Fibroblast of the conjunctiva (primary cell): ENCODE measurements around the gene CES3.

Experiments used
- DNase-seq: peaks from one replicate; pipeline ENCODE4 v3.0.0-alpha.2; 2010; ENCODE audit warnings: low read depth

Gene CES3, protein sequence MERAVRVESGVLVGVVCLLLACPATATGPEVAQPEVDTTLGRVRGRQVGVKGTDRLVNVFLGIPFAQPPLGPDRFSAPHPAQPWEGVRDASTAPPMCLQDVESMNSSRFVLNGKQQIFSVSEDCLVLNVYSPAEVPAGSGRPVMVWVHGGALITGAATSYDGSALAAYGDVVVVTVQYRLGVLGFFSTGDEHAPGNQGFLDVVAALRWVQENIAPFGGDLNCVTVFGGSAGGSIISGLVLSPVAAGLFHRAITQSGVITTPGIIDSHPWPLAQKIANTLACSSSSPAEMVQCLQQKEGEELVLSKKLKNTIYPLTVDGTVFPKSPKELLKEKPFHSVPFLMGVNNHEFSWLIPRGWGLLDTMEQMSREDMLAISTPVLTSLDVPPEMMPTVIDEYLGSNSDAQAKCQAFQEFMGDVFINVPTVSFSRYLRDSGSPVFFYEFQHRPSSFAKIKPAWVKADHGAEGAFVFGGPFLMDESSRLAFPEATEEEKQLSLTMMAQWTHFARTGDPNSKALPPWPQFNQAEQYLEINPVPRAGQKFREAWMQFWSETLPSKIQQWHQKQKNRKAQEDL

DNA sequence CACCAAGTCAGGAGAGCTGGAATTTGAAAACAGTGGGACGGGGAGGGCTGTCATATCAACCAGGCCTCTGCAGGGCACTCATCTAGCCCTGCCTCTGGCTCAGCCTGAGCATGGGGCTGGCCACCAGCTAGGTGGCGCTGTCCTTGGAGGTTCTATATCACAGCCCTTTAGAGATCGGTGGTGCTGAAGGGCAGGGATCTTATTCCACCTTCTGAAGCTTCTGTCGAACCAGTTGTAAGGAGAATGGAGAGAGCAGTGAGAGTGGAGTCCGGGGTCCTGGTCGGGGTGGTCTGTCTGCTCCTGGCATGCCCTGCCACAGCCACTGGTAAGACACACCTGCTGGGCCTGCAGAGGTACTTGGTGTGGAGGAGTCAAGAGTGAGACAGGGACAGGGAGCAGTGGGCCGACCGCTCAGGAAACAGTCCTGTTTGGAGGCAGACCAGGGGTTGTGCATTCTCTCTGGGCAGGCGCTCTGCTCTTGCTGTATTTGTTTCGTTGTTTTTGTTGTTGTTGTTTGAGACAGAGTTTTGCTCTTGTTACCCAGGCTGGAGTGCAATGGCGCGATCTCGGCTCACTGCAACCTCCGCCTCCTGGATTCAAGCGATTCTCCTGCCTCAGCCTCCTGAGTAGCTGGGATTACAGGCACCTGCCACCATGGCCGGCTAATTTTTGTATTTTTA, at the start of gene CES3:
Gene CES3 (plus strand): TSS at position 202 of the 680 bp plus-strand sequence. CDS start 42 bp downstream, at position 244.
- DNase-seq: peak; percentile 36

DNA sequence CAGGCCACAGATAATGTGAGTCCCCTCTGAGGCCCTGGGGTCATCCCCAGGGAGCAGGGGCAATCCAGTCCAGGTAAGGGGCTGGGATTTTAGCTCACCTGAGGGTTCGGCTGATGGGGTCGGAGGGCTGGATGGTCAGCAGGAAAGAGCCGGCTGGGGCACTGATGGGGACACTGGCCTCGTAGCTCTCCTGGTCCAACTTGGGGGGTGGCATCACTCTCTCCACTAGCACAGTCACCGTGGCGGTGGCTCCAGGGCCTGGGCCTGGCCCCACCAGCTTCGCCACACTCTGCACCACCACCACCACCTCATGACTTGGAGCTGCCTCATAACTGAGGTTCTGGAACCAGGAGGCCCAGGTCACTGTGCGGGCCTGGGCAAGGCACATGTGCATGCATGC, 49.3 kb upstream of the CES3 start:
- no peak for DNase-seq

DNA sequence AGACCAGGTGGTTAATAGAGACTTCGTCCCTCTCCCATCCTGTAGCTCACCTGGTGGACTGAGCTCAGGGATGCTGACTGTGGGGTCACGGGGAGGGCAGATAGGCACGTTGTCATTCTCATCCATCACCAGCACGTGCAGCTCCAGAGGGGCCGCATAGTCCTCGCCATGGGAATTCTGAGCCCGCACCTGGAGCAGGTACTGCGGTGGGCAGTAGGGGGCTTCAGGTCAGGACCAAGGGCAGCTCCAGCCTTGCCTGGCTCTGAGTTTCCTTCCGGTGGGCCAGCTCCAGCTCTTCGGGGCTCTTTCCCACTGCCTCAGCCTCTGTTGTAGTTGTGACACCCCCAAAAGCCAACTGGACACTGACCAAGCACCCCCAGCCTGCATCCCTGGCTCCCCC, 48.0 kb upstream of the CES3 start:
- no peak for DNase-seq

DNA sequence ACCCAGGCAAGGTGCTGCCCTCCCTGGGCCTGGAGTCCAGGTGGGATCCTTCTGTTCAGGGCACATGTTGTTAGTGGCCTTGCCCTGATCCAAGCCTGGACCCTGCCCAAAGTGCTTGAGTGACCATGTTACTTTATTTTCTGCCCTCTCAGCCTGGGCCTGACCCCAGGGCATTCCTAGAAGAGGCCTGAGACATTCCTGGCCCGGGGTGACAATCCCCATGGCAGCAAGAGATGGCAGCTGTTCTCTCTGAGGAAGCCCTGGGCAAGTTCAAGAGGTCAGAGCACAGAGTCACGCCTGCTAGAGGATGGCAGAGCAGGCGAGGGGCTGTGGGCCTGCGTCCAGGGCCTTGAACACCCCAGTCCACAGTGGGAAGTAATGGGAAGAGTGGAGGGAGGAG, 47.4 kb upstream of the CES3 start:
- DNase-seq: no peak

DNA sequence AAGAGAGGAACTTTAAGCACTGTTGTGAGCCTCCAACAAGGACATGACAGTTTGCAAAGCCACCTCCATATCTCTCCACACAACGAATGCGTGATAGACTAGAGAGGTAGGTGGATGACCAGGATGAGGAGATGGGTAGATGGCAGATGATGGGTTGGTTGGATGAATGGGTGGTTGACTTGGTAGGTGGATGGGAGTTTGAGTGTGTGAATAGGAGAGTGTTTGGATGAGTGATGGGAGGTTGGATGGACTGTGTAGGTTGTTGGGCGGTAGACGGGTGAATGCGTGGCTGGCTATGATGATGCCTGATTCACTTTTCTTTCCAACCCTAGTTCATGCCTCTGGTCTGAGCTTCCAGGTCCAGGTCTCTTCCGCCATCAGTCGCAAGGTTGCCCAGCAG, 46.5 kb upstream of the CES3 start:
- no peak for DNase-seq

DNA sequence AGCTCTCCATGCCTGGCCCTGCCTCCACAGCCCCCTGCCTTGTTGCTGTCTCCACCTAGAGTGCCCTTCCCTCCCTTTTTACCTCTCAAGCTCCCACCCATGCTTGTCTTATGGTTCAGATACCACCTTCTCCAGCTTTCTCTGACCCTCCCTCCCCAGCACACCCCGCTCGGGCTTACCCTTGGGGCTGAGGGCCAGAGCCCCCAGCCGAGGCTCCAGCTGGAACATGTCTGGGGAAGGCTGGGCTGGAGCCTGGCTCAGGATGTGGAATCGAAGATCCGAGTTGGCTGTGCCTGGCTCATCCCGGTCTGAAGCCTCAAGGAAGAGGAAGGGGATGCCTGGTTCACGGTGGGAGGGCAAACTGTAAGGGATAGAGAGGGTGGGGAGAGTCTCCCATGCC, 46.0 kb upstream of the CES3 start:
- no peak for DNase-seq

DNA sequence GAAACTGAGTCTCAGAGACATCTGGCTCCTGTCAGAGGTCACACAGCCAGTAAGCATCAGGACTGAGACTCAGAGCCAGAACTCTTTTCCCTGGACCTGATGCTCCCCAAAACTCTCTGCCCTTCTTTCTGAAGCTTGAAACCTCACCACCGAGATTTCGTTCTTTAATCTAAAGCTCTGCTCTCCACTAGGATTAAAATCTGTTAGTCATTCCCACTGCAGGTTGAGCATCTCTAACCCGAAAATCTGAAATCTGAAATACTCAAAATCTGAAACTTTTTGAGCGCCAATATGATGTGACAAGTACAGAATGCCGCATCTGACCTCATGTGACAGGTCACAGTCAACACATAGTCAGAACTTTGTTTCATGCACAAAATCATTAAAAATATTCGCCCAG, 44.5 kb upstream of the CES3 start:
- no peak for DNase-seq

DNA sequence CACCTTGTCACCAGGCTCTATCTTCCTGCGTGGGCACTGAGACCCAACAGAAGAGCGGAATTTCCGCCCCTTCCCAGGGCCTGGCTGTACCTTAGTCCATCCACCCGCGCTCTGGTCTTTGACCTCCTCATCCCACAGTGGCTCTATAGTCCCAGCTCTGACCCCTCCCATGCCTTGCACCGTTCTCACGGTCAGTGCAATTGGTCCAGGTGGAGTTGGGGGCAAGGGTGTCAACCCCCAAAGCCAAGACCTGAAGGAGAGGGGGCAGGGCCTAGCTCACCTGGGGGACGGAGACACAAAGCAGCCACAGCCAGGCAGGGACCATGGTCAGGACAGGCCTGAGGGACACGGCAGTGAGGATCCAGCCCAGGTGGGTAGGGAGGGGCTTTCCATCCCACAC, 43.3 kb upstream of the CES3 start:
- no peak for DNase-seq

DNA sequence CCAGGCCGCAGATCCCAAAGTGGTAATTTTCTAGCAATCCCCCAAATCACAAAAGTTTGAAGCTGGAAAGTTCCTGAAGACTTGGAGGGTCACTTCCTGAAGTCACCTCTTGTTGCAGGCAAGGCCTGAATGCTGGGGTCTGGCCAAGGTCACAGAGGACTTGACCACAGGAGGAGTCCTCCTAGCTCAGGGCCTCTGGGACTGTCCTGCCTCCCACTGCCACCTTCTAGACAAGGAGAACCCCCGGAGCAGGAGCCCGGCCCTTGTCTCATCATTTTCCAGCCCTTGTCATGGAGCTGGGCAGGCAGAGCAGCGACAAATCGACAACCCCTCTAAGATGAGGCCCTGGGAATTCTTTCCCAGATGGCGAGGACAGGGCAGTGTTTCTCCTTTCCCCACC, 42.7 kb upstream of the CES3 start:
- DNase-seq: no peak

DNA sequence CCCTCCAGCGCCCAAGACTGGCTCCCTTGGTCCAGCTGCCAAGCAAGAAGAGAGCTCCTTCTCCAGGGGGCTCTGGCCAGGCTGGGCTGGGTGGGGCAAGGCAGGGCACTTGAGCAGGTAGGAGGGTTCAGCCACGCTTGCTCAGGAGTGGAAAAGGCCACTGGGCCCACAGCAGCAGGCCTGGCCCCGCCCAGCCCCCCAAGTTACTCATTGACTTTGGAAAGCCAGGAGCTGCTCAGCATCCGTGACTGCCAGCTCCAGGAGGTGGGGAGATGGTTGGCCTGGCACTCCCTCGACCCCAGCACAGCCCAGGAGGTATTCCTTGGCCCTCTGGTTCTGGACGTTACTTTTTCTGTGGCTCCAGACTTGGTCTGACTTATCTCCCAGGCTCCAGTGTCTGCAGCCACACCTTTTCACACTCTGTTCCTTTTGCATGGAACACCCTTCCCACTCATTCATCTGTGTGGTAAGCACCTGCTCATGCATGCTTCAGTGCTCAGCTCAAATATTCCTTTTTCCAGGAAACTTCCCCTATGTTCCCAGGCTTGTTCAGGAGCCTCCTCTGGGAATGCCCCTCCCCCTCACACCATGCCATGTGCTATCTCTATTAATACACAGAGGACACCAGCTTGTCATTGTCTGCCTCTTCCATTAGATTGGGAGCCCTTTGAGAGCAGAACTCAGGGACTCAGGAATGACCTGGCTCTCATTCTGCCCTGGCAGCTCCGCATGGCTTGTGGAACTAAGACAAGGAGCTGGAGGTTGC, 42.1 kb upstream of the CES3 start, which contains the start of gene CDH16:
Gene CDH16 (minus strand): TSS at position 83 of the 766 bp plus-strand sequence. CDS start 820 bp downstream, outside the sequence.
- DNase-seq: no peak

DNA sequence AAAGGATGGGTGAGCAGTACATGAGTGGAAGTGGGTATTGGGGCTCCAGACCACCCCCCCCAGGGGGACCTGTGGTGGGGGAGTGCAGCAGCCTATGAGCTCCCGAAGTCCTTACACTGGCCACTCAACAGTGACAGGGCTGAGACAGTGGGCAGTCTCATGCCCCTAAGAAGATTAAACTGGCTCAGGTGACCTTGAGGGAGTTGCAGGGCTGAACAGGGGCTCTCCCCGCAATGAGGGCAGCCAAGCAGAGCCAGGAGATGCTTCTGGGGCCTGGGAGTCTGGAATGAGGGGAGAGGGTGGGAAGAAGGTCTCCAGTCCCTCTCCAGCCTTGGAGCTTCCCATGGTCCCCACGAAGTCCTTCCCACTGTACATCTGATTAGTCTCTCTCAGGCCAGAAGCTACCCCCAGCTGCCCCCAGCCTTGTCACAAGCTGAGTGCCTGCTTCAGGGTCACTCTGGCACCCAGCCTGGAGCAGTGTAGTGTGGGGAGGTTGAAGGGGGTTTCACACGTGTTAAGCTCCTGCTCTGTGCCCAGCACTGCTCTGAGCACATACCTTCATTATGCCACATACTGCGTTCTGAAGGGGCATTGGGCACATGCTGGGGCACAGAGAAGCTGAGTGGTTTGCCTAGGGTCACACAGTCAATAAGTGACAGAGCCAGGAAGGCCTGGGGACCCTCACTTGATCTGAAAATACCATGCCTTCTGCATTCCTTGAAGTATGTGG, 41.3 kb upstream of the CES3 start:
- DNase-seq: no peak

DNA sequence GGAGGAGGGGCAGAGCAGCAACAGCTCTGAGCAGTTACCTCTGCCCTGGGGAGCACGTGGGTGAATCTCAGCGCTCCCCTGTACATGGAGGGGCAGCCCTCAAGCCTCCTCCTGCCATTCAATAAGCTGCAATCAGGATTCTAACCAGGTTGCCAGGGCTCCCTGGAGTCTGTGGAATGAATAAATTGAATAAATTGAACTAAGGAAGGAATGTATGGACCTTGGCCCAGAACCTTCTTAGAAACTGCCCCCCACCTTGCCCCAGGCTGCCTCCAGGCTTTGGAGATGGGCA, 40.8 kb upstream of the CES3 start:
- no peak for DNase-seq

DNA sequence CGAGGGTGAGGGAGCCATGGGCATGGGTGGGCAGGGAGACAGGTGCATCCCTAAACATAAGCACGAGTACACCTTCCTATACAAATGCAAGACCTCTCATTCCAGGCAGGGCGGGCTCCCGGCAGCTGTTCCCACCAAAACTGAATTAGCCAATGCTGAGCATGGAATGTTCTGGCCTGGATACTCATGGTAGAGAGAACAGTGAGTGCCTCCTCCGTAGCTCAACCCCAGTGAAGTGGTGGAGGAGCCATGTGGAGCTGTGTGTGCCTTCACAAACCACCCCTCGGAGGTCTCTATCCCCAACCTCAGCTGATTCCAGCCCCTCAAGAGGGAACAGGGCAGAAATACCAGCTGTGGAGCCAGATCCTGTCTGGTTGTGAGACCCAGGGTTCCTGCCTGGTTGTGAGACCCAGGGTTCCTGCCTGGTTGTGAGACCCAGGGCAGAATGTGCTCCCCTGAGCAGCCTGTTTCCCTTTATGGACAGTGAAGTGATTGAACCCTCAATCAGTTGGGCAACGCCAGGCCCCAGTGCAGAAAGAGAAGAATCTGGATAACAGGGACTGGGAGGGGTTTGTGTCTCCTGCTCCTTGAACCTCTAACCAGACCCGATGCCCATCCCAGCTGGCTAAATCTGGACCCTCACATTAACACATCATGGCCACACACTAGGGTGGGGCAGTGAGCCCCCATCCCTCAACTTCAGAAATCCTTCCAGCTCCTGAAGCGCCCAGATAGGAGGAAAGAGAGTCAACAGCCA, 40.0 kb upstream of the CES3 start:
- no peak for DNase-seq

DNA sequence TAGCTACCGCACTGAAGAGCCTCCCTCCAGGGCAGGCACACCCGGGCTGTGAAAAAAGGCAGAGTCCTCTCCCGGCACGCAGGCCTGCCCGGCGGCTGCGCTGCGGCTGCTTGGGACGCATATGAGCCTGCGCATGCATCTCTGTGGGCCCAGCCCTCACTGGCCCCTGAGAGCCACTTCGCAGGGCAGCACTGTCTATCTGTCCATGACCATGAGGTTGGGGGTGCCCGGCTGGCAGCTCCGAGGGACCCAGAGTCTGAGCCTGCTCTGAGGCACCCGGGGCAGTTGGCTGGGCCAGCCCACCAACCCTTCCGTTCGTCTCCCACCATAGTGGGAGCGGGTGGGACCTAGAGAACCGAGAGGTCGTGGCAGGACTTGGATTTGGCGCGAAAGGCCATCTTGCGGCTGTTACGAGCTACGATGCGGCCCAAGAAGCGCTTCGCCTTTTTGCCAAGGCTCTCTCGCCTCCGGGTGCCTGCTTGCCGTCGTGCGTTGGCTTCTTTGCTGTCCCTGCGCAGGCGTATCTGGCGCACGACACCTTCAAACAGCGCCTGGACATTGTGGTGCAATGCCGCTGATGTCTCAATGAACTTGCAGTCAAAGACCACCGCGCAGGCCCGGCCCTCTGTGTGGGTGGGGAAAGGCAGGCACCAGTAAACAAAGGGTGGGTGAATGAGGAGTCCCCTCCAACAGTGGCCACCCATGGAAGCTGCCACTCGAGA, 39.2 kb upstream of the CES3 start:
- no peak for DNase-seq

DNA sequence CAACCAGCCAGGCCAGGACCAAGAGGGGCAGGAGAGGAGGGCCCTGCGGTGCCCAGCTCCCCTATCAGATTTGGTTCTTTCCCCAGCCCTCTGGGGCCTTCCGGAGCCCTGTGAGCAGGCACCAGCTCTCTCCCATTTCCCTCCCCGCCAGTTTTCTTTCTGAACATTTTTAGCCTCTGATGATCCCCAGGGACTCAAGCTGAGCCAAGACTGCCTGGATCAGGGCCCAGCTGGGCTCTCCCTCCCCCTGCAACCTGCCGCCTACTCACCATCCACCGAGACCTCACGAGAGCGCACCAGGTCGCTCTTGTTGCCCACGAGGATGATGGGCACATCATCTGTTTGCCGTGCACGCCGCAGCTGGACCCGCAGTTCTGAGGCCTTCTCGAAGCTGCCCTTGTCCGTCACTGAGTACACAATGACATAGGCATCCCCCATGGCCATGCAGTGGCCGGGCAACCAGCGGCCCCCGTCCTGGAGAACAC, 37.8 kb upstream of the CES3 start:
- DNase-seq: no peak

DNA sequence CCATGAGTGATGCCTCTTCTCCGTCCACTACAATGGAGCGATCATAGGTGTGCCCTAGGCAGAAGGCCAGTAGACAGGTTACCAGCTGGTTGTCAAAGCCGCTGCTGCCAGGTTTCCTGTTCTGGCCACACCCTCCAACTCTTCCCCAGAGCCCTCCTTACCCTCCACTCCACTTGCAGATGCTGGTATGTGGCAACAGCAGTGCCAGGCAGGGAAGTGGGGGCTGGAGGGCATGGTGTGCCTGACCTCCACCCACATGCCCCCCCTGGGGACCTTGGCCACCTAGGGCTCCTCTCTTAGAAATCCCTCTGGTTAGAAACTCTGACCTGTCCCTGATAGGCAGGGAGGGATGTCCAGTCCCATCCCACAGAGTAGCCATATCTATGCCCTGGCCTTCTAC, 37.2 kb upstream of the CES3 start:
- no peak for DNase-seq

DNA sequence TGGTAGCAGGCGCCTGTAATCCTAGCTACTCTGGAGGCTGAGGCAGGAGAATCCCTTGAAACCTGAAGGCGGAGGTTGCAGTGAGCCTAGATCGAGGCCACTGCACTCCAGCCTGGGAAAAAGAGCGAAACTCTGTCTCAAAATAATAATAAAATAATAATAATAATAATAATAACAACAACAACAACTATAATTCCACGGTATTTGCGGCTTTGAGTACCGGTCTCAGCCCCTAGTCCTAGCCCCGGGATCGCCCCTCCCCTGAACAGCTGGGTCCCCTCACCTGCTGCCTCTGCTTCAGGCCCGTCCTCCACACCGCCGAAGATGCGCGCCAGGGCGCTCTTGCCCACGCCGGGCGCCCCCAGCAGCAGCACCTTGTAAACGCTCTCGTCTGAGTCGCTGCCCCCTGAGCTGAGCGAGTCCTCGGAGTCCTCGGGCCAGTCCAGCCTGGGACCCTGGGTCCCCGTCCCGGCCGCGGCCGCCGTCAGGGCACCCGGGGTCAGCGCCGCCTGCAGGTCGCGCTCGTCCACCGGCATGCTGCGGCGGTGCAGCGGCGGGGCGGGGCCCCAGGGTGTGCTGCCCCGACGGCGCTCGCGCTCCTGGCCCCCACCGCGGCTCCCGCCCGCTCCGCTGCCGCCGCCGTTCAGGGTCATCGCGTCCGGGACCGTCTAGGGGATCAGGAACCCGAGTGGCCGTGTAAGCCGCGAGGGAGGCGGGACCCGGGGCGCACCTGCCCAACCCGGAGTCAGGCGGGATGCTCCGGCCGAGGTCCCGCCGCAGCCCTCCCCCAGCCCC, 36.3 kb upstream of the CES3 start:
- no peak for DNase-seq

DNA sequence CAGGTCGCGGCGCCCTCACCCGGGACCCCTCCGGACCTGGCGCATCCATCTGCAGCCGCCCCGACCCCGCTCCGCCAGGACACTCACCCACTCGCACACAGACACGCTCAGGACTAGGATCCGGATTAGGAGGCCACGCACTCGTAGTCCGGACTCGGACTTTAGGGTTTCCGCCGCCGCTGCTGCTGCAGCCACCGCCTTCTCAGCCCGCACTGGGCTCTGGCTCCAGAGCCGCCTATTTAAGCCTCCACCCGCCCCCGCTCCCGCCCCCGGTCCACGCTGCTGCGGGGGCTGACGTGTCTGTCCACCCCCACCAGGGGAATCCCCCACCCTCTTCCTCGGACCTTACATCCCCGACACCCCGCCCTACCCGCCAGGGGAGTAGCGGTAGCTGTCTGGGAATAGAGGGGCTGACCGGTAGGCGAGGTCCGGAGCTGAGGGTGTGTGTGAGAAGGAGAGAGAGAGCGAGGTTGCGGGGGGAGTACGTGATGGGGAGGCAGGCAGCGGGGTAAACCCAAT, 35.7 kb upstream of the CES3 start, which contains the start of gene RRAD:
Gene RRAD (minus strand): TSS at position 214 of the 519 bp plus-strand sequence. CDS start 356 bp downstream, outside the sequence.
- no peak for DNase-seq
